Panc1 (cell line): ENCODE data around the gene ATP4A.

Experiments
- POLR2AphosphoS5 ChIP-seq: IDR thresholded peaks from 2 replicates; pipeline ENCODE4 v1.6.1; 2012; ENCODE audit warnings: mild to moderate bottlenecking, low read depth, low read length, moderate library complexity
- TF ChIP-seq, protein P1 (sequence below): fragments of 450-650 bp; IDR thresholded peaks from 2 replicates; pipeline ENCODE4 v1.5.1; 2017; ENCODE audit warnings: mild to moderate bottlenecking

DNA sequence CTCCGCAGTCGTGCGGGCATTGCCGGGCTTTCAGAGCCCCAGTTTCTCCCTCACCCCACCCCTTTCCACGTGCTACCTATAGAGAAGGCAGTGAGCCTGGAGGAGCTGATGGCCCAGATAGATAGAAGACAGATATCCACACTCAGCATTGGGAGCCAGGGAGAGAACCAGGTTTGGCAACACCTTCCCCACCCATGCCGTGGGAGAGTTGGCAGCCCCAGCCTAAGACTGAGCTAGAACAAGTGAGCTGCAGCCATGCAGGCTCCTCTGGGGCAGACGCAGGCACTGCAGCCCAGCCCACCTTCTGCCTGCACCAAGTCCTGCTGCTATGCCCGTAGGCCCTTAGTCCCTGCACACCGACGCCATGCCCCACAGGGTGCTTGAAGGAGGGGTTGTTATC lies 62.8 kb downstream of the ATP4A start:
- TF ChIP-seq, protein P1, sequence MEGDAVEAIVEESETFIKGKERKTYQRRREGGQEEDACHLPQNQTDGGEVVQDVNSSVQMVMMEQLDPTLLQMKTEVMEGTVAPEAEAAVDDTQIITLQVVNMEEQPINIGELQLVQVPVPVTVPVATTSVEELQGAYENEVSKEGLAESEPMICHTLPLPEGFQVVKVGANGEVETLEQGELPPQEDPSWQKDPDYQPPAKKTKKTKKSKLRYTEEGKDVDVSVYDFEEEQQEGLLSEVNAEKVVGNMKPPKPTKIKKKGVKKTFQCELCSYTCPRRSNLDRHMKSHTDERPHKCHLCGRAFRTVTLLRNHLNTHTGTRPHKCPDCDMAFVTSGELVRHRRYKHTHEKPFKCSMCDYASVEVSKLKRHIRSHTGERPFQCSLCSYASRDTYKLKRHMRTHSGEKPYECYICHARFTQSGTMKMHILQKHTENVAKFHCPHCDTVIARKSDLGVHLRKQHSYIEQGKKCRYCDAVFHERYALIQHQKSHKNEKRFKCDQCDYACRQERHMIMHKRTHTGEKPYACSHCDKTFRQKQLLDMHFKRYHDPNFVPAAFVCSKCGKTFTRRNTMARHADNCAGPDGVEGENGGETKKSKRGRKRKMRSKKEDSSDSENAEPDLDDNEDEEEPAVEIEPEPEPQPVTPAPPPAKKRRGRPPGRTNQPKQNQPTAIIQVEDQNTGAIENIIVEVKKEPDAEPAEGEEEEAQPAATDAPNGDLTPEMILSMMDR, result no peak
- no peak for TF ChIP-seq POLR2AphosphoS5
